SK-N-SH (cell line): Measurements from ENCODE around the gene IPPK. TPM values are rescaled to one million over a fixed set of nuclear protein-coding genes. Genes with fewer than 3 reads are reported as not detected.

Source experiments
- CTCF ChIA-PET: fragments of 300-600, 350-600 bp; formaldehyde crosslinking; extraction: SDS; loops from one replicate; lab custom pipeline; 2021; lab: Yijun Ruan, JAX
- POLR2A ChIA-PET: fragments of 350-600 bp; sonication (Branson Sonifier 250); formaldehyde crosslinking; extraction: SDS; loops from one replicate; lab custom pipeline; 2020; ENCODE audit warnings: antibody characterized with exemption, inconsistent platforms; lab: Yijun Ruan, JAX
- DNase-seq: peaks from one replicate; pipeline ENCODE4 v3.0.0; 2012
- H2AFZ ChIP-seq: fragments of 200-600 bp; sonication (generic); 2 replicates; pipeline ENCODE4 v1.8.1; 2016; ENCODE audit warnings: antibody characterized with exemption, mild to moderate bottlenecking, low read depth
- H3F3A ChIP-seq: fragments of 200-600 bp; sonication (generic); replicated peaks from 2 replicates; pipeline ENCODE3; 2016; ENCODE audit warnings: antibody characterized with exemption, mild to moderate bottlenecking; ENCODE audit not compliant: insufficient read depth
- H3K27ac ChIP-seq, 2 experiments: fragments of 200-500 bp in 1 of 2; fragments of 200-600 bp in 1 of 2; sonication (Bioruptor generic) in 1 of 2; sonication (generic), shearing (Covaris generic) in 1 of 2; 2 replicates each; pipeline versions ENCODE4 v1.5.1 to v1.6.1; 2014 to 2016; ENCODE audit warnings: low read depth in 2 of 2, inconsistent platforms in 1 of 2, low read length in 1 of 2, mild to moderate bottlenecking in 1 of 2, mixed read lengths in 1 of 2
- H3K27me3 ChIP-seq: fragments of 200-600 bp; sonication (generic), shearing (Covaris generic); 2 replicates; pipeline ENCODE4 v1.6.1; 2016; ENCODE audit warnings: mixed run types; ENCODE audit not compliant: insufficient read depth
- H3K36me3 ChIP-seq, 2 experiments: fragments of 200-500 bp in 1 of 2; fragments of 200-600 bp in 1 of 2; sonication (Bioruptor generic) in 1 of 2; sonication (generic) in 1 of 2; replicated peaks in 1 of 2; 2 replicates each; pipeline versions ENCODE3 to v1.5.1; 2014 to 2016; ENCODE audit warnings: low read length in 1 of 2, mild to moderate bottlenecking in 1 of 2; ENCODE audit not compliant: insufficient read depth in 2 of 2, control insufficient read depth in 1 of 2
- H3K4me1 ChIP-seq, 2 experiments: fragments of 200-500 bp in 1 of 2; fragments of 200-600 bp in 1 of 2; sonication (Bioruptor generic) in 1 of 2; sonication (generic), shearing (Covaris generic) in 1 of 2; 2 replicates each; pipeline versions ENCODE4 v1.5.1 to v1.6.1; 2014 to 2016; ENCODE audit warnings: low read depth in 1 of 2, low read length in 1 of 2, mixed run types in 1 of 2; ENCODE audit not compliant: insufficient read depth in 2 of 2, control insufficient read depth in 1 of 2
- H3K4me2 ChIP-seq: fragments of 200-600 bp; sonication (generic), shearing (Covaris generic); 2 replicates; pipeline ENCODE4 v1.6.1; 2017; ENCODE audit warnings: mixed run types
- H3K4me3 ChIP-seq, 2 experiments: fragments of 200-500 bp in 1 of 2; fragments of 200-600 bp in 1 of 2; sonication (Bioruptor generic) in 1 of 2; sonication (generic), shearing (Covaris generic) in 1 of 2; 2 replicates each; pipeline versions ENCODE4 v1.5.1 to v1.8.1; 2014 to 2016; ENCODE audit warnings: low read depth in 2 of 2, inconsistent platforms in 1 of 2, low read length in 1 of 2, mild to moderate bottlenecking in 1 of 2, mixed read lengths in 1 of 2, moderate library complexity in 1 of 2
- H3K79me2 ChIP-seq: fragments of 200-600 bp; sonication (generic); 2 replicates; pipeline ENCODE4 v1.8.1; 2017; ENCODE audit warnings: mild to moderate bottlenecking; ENCODE audit not compliant: insufficient read depth
- H3K9ac ChIP-seq: fragments of 200-600 bp; sonication (generic); 2 replicates; pipeline ENCODE4 v1.6.1; 2017; ENCODE audit warnings: mixed run types
- H3K9me2 ChIP-seq: fragments of 200-600 bp; sonication (generic); 2 replicates; pipeline ENCODE4 v1.6.1; 2017; ENCODE audit warnings: mixed run types
- H3K9me3 ChIP-seq: fragments of 200-600 bp; sonication (generic); 2 replicates; pipeline ENCODE4 v1.6.1; 2017; ENCODE audit warnings: mixed run types, mild to moderate bottlenecking, moderate library complexity
- H4K20me1 ChIP-seq: fragments of 200-600 bp; sonication (generic); 2 replicates; pipeline ENCODE4 v1.6.1; 2017; ENCODE audit warnings: mild to moderate bottlenecking, mixed run types; ENCODE audit not compliant: insufficient read depth
- CHD2 ChIP-seq: fragments of 150-350 bp; IDR thresholded peaks from 2 replicates; pipeline ENCODE4 v1.6.1; 2018; ENCODE audit warnings: low read length; ENCODE audit not compliant: partially characterized antibody
- CTCF ChIP-seq: fragments of 200-600 bp; sonication (generic); IDR thresholded peaks from 2 replicates; pipeline ENCODE4 v1.6.1; 2017; ENCODE audit warnings: antibody characterized with exemption, mild to moderate bottlenecking, moderate library complexity
- EP300 ChIP-seq, 2 experiments: IDR thresholded peaks; 2 replicates each; pipeline versions ENCODE4 v1.4.0 to v1.6.1; 2012; ENCODE audit warnings: borderline replicate concordance in 1 of 2, low read depth in 1 of 2, low read length in 1 of 2
- EZH2phosphoT487 ChIP-seq: fragments of 200-600 bp; sonication (generic); IDR thresholded peaks from 2 replicates; pipeline ENCODE4 v1.6.1; 2017; ENCODE audit warnings: low read depth, mixed run types, mild to moderate bottlenecking, antibody characterized with exemption, moderate library complexity, borderline replicate concordance
- FOXJ3 ChIP-seq: sonication (generic); formaldehyde crosslinking; IDR thresholded peaks from 2 replicates; pipeline ENCODE4 v1.5.1; 2020; ENCODE audit warnings: mild to moderate bottlenecking, missing genetic modification reagents
- GATA2 ChIP-seq: sonication (generic); formaldehyde crosslinking; IDR thresholded peaks from 2 replicates; pipeline ENCODE4 v1.5.0; 2020; ENCODE audit warnings: mild to moderate bottlenecking, missing genetic modification reagents
- MAX ChIP-seq: IDR thresholded peaks from 2 replicates; pipeline ENCODE4 v1.4.0; 2012; ENCODE audit warnings: low read depth
- MEF2A ChIP-seq: IDR thresholded peaks from 2 replicates; pipeline ENCODE4 v1.4.0; 2012; ENCODE audit warnings: low read depth, borderline replicate concordance
- NFIC ChIP-seq: IDR thresholded peaks from 2 replicates; pipeline ENCODE4 v1.4.0; 2012; ENCODE audit warnings: borderline replicate concordance
- NRF1 ChIP-seq: IDR thresholded peaks from 2 replicates; pipeline ENCODE4 v1.6.1; 2012; ENCODE audit warnings: low read depth, mild to moderate bottlenecking, low read length
- PBX3 ChIP-seq: IDR thresholded peaks from 2 replicates; pipeline ENCODE4; 2012
- RAD21 ChIP-seq: IDR thresholded peaks from 2 replicates; pipeline ENCODE4 v1.6.1; 2012; ENCODE audit warnings: mild to moderate bottlenecking, low read length
- RCOR1 ChIP-seq: fragments of 150-350 bp; IDR thresholded peaks from 2 replicates; pipeline ENCODE4 v1.6.1; 2017; ENCODE audit warnings: antibody characterized with exemption, low read length
- RFX5 ChIP-seq: IDR thresholded peaks from 2 replicates; pipeline ENCODE4 v1.6.1; 2012; ENCODE audit warnings: mild to moderate bottlenecking, improper control_type of control experiment, low read length
- SIN3A ChIP-seq: IDR thresholded peaks from 2 replicates; pipeline ENCODE4 v1.6.1; 2012; ENCODE audit warnings: low read depth, mild to moderate bottlenecking, low read length, moderate library complexity, borderline replicate concordance
- SMC3 ChIP-seq: IDR thresholded peaks from 2 replicates; pipeline ENCODE4 v1.6.1; 2012; ENCODE audit warnings: low read depth, low read length, improper control_type of control experiment
- TAF1 ChIP-seq: IDR thresholded peaks from 2 replicates; pipeline ENCODE4 v1.6.1; 2012; ENCODE audit warnings: low read depth, mild to moderate bottlenecking, low read length, moderate library complexity, borderline replicate concordance
- TCF12 ChIP-seq: IDR thresholded peaks from 2 replicates; pipeline ENCODE4 v1.4.0; 2012
- USF1 ChIP-seq: IDR thresholded peaks from 2 replicates; pipeline ENCODE4 v1.4.0; 2012; ENCODE audit warnings: low read depth, borderline replicate concordance
- USF2 ChIP-seq: fragments of 150-350 bp; IDR thresholded peaks from 2 replicates; pipeline ENCODE4 v1.6.1; 2017; ENCODE audit warnings: antibody characterized with exemption, low read length, low read depth, borderline replicate concordance
- ZBTB33 ChIP-seq: IDR thresholded peaks from 2 replicates; pipeline ENCODE4 v1.4.0; 2012; ENCODE audit warnings: low read depth, borderline replicate concordance
- WGBS: methylation state at CpG from one replicate; pipeline ENCODE4 v1.1.6; 2017; ENCODE audit warnings: low lambda C conversion rate; 5-methylcytosine and 5-hydroxymethylcytosine counted together
- polyA plus RNA-seq, 3 experiments: library from polyadenylated mRNA; depleted of rRNA; stranded (reverse); fragments of >200 nt; gene quantifications; 2 replicates each; pipeline ENCODE4 v1.2.3, GENCODE V29; 2012

The IPPK gene
- polyA plus RNA-seq, 1 of the 3 experiments (the other 2 are of a cell fraction) = 16.5 TPM

GRCh38 chr9:92711844-92712243, 41.9 kb upstream of the IPPK start:
- POLR2A ChIA-PET = no interaction called here
- Histone ChIP-seq H3K9me3 (no peaks in the 10 kb centered on the region), H3K4me3 (no peak overlapping the region), H3K36me3 (peaks cover 33 to 72% of the 10 kb centered on the region in 2 experiments), H3F3A (no peaks in the 10 kb centered on the region), H2AFZ (no peak overlapping the region), H3K27ac (no peak overlapping the region), H3K4me2 (no peak overlapping the region), H3K9me2 (no peaks in the 10 kb centered on the region), H3K9ac (no peak overlapping the region), H3K4me1 (no peaks in the 10 kb centered on the region), H3K27me3 (no peaks in the 10 kb centered on the region), H4K20me1 (no peaks in the 10 kb centered on the region), H3K79me2 (no peaks in the 10 kb centered on the region; the same call in 1 of the 2 replicates)
- CTCF ChIA-PET = interaction anchor here (9.1 kb wide), 1 partner anchor 79 kb away, joined by 177 read pairs; no protein-coding TSS in a partner anchor
- TF ChIP-seq TCF12 (no peak), RCOR1 (no peak), EP300 (IDR thresholded peaks at IDR 0.05; ENCODE audit: borderline replicate concordance in 1 of 2, low read depth in 1 of 2, low read length in 1 of 2) (no peak), TAF1 (no peak), NFIC (no peak), NRF1 (no peak), FOXJ3 (CRISPR knock-in tag) (no peak), SMC3 (no peak), RFX5 (no peak), GATA2 (CRISPR knock-in tag) (no peak), RAD21 (no peak)
- no peak for DNase-seq
- 98% methylated on average over 6 of the region's 6 CpGs for WGBS

- Histone ChIP-seq H3K9ac (no peak overlapping the region), H3K27me3 (no peaks in the 10 kb centered on the region), H3K9me2 (no peaks in the 10 kb centered on the region), H3K9me3 (no peaks in the 10 kb centered on the region), H3K27ac (no peak overlapping the region), H3K4me2 (no peak overlapping the region), H2AFZ (no peak overlapping the region), H4K20me1 (no peaks in the 10 kb centered on the region), H3F3A (no peaks in the 10 kb centered on the region), H3K4me3 (no peak overlapping the region), H3K36me3 (peaks cover 30 to 67% of the 10 kb centered on the region in 2 experiments), H3K4me1 (no peaks in the 10 kb centered on the region), H3K79me2 (no peaks in the 10 kb centered on the region; the same call in 1 of the 2 replicates)
- no peak for DNase-seq
- ChIA-PET POLR2A (no interaction called here), CTCF (no interaction called here)
- WGBS = 98% methylated on average over 2 of the region's 2 CpGs
- TF ChIP-seq CTCF (no peak), PBX3 (no peak), RCOR1 (no peak), CHD2 (no peak), NRF1 (no peak), ZBTB33 (no peak), MEF2A (no peak), USF2 (no peak), MAX (no peak), EP300 (IDR thresholded peaks at IDR 0.05; ENCODE audit: borderline replicate concordance in 1 of 2, low read depth in 1 of 2, low read length in 1 of 2) (no peak), USF1 (no peak), RAD21 (no peak), FOXJ3 (CRISPR knock-in tag) (no peak), EZH2phosphoT487 (no peak), NFIC (no peak), SIN3A (no peak)
Observed at GRCh38 chr9:92711146-92711545, 41.2 kb upstream of the IPPK start.
